HepG2 (cell line): ENCODE results near the gene MSRB2. TPM values are rescaled to one million over a fixed set of nuclear protein-coding genes. Genes with fewer than 3 reads are reported as not detected.

Experiments
- ATF7 ChIP-seq, 2 experiments: fragments of 450-650 bp in 1 of 2; sonication (generic) in 1 of 2; formaldehyde crosslinking in 1 of 2; IDR thresholded peaks; 2 replicates each; pipeline versions ENCODE4 v1.4.0 to v1.6.1; 2016 to 2020; ENCODE audit warnings: antibody characterized with exemption in 1 of 2, mild to moderate bottlenecking in 1 of 2, missing genetic modification reagents in 1 of 2
- DPF2 ChIP-seq: sonication (generic); formaldehyde crosslinking; IDR thresholded peaks from 2 replicates; pipeline ENCODE4 v1.4.0; 2020; ENCODE audit warnings: mild to moderate bottlenecking, low read depth, missing genetic modification reagents, borderline replicate concordance
- ISL2 ChIP-seq: sonication (generic); formaldehyde crosslinking; IDR thresholded peaks from 2 replicates; pipeline ENCODE4 v1.5.0; 2020; ENCODE audit warnings: missing genetic modification reagents
- KDM3A ChIP-seq: IDR thresholded peaks from 2 replicates; pipeline ENCODE4 v1.6.1; 2018; ENCODE audit warnings: low read depth, missing compliant biosample characterization
- KLF16 ChIP-seq, 2 experiments: sonication (generic) in 1 of 2; formaldehyde crosslinking in 1 of 2; IDR thresholded peaks; 2 replicates each; pipeline versions ENCODE4 v1.6.1 to v1.8.0; 2016 to 2023; ENCODE audit warnings: missing genetic modification reagents in 2 of 2, missing compliant biosample characterization in 1 of 2
- MTF2 ChIP-seq: sonication (generic); formaldehyde crosslinking; IDR thresholded peaks from 2 replicates; pipeline ENCODE4 v1.5.0; 2020; ENCODE audit warnings: missing genetic modification reagents, borderline replicate concordance
- NCOA1 ChIP-seq: sonication (generic); formaldehyde crosslinking; IDR thresholded peaks from 2 replicates; pipeline ENCODE4 v1.9.0; 2021; ENCODE audit warnings: missing genetic modification reagents
- PHF8 ChIP-seq: sonication (generic); formaldehyde crosslinking; IDR thresholded peaks from 2 replicates; pipeline ENCODE4 v1.5.0; 2020; ENCODE audit warnings: missing genetic modification reagents
- SNAI1 ChIP-seq: sonication (generic); formaldehyde crosslinking; IDR thresholded peaks from 2 replicates; pipeline ENCODE4 v1.5.0; 2020; ENCODE audit warnings: mild to moderate bottlenecking, missing genetic modification reagents, borderline replicate concordance
- SP2 ChIP-seq: sonication (generic); formaldehyde crosslinking; IDR thresholded peaks from 2 replicates; pipeline ENCODE4 v1.5.1; 2020; ENCODE audit warnings: mild to moderate bottlenecking, missing genetic modification reagents
- YY1 ChIP-seq: IDR thresholded peaks from 2 replicates; pipeline ENCODE4 v1.6.1; 2011; ENCODE audit warnings: low read length, low read depth, moderate library complexity, mild to moderate bottlenecking; ENCODE audit not compliant: insufficient read depth, insufficient replicate concordance
- ZFY ChIP-seq: sonication (generic); formaldehyde crosslinking; IDR thresholded peaks from 2 replicates; pipeline ENCODE4 v1.4.0; 2020; ENCODE audit warnings: missing genetic modification reagents
- ZNF329 ChIP-seq: sonication (generic); formaldehyde crosslinking; IDR thresholded peaks from 2 replicates; pipeline ENCODE4 v1.9.0; 2021; ENCODE audit warnings: low read depth, mild to moderate bottlenecking, missing genetic modification reagents
- ZNF383 ChIP-seq: sonication (generic); formaldehyde crosslinking; IDR thresholded peaks from 2 replicates; pipeline ENCODE4 v1.4.0; 2020; ENCODE audit warnings: missing genetic modification reagents, mild to moderate bottlenecking, borderline replicate concordance
- ZNF564 ChIP-seq: sonication (generic); formaldehyde crosslinking; IDR thresholded peaks from 2 replicates; pipeline ENCODE4 v1.8.1; 2023; ENCODE audit warnings: mild to moderate bottlenecking, missing genetic modification reagents
- ZNF768 ChIP-seq: sonication (generic); formaldehyde crosslinking; IDR thresholded peaks from 2 replicates; pipeline ENCODE4 v1.4.0; 2020; ENCODE audit warnings: missing genetic modification reagents
- polyA plus RNA-seq, 8 experiments: library from polyadenylated mRNA; depleted of rRNA in 3 of 8; stranded (reverse) in 7 of 8; unstranded in 1 of 8; fragments of >200 nt; fragmentation: Illumina TruSeq in 4 of 8; extraction: Trizol in 4 of 8; gene quantifications; 2 replicates each; pipeline versions ENCODE4 v1.2.1 to v1.2.3, GENCODE V29; 2011 to 2016; ENCODE audit warnings: low read depth in 4 of 8, missing spikeins in 1 of 8, mixed read lengths in 1 of 8; ENCODE audit not compliant: insufficient read depth in 1 of 8
- total RNA-seq, 5 experiments: library from RNA; depleted of rRNA; stranded (reverse); fragments of >200 nt; fragmentation: Illumina TruSeq; extraction: Trizol; gene quantifications; 2 replicates each; pipeline ENCODE4 v1.2.3, GENCODE V29; 2016; ENCODE audit warnings: low read depth in 1 of 5
- TF ChIP-seq, protein P1 (sequence below), 2 experiments: IDR thresholded peaks; 2 replicates each; pipeline ENCODE4 v1.6.1; 2011 to 2012; ENCODE audit warnings: low read length in 2 of 2, borderline replicate concordance in 1 of 2, low read depth in 1 of 2, mild to moderate bottlenecking in 1 of 2, moderate library complexity in 1 of 2
- TF ChIP-seq, protein P2 (sequence below): sonication (generic); formaldehyde crosslinking; conservative IDR thresholded peaks from 2 replicates; pipeline ENCODE4 v1.5.0; 2020; ENCODE audit warnings: missing genetic modification reagents
- TF ChIP-seq, protein P3 (sequence below): sonication (generic); formaldehyde crosslinking; IDR thresholded peaks from 2 replicates; pipeline ENCODE4 v1.9.0; 2021; ENCODE audit warnings: missing genetic modification reagents, mild to moderate bottlenecking, borderline replicate concordance
- TF ChIP-seq, protein P4 (sequence below): sonication (generic); formaldehyde crosslinking; IDR thresholded peaks from 2 replicates; pipeline ENCODE4 v1.8.0; 2022; ENCODE audit warnings: missing genetic modification reagents, low read depth, mild to moderate bottlenecking, borderline replicate concordance
- TF ChIP-seq, protein P5 (sequence below): sonication (generic); formaldehyde crosslinking; IDR thresholded peaks from 2 replicates; pipeline ENCODE4 v1.4.0; 2020; ENCODE audit warnings: mild to moderate bottlenecking, missing genetic modification reagents

The MSRB2 gene
- total and polyA plus RNA-seq, 2 of the 13 experiments (the other 11 are each of a cell fraction or from before 2014, with no cell fraction given) = 8.3 to 22.1 TPM

DNA sequence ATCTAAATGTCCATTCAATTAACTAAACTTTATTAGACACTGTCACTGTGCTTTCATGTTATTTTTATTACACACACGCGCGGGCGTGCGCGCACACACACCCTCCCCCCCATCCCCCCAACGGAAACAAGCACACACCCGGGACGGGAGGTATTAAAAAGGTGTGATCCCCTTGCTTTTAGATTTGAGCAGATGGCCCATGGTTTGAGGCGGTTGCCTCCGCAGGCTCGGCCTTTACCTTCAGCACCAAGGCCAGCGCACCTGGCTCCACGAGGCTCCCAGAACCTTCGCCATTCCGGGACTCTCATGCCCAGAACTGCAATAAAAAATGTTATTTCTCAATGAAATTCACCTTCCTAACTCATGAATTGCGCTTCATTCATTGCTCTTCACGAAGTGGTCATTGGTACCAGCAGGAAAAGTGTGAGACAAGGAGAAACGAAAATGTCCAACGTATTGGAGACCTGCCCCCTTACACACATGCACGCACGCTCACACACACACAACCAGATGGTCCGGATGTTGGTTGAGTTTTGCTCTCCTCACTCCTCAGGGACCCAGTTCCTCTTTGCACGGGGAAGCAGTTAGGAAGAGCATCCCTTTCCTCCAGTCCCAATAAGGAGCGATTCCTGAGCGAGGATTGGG is 76.0 kb downstream of the MSRB2 start (continued):
- no peak for TF ChIP-seq DPF2 (CRISPR knock-in tag)
- no peak for TF ChIP-seq ZFY
- no peak for TF ChIP-seq SP2 (CRISPR knock-in tag)
- TF ChIP-seq MTF2 = no peak
- TF ChIP-seq ZNF383 (CRISPR knock-in tag) = no peak
- TF ChIP-seq ZNF329 (CRISPR knock-in tag) = no peak
- TF ChIP-seq, protein P1, sequence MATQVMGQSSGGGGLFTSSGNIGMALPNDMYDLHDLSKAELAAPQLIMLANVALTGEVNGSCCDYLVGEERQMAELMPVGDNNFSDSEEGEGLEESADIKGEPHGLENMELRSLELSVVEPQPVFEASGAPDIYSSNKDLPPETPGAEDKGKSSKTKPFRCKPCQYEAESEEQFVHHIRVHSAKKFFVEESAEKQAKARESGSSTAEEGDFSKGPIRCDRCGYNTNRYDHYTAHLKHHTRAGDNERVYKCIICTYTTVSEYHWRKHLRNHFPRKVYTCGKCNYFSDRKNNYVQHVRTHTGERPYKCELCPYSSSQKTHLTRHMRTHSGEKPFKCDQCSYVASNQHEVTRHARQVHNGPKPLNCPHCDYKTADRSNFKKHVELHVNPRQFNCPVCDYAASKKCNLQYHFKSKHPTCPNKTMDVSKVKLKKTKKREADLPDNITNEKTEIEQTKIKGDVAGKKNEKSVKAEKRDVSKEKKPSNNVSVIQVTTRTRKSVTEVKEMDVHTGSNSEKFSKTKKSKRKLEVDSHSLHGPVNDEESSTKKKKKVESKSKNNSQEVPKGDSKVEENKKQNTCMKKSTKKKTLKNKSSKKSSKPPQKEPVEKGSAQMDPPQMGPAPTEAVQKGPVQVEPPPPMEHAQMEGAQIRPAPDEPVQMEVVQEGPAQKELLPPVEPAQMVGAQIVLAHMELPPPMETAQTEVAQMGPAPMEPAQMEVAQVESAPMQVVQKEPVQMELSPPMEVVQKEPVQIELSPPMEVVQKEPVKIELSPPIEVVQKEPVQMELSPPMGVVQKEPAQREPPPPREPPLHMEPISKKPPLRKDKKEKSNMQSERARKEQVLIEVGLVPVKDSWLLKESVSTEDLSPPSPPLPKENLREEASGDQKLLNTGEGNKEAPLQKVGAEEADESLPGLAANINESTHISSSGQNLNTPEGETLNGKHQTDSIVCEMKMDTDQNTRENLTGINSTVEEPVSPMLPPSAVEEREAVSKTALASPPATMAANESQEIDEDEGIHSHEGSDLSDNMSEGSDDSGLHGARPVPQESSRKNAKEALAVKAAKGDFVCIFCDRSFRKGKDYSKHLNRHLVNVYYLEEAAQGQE (IDR thresholded peaks at IDR 0.05; ENCODE audit: borderline replicate concordance in 1 of 2, low read depth in 1 of 2, low read length in 2 of 2) = peak; percentile 73 to 97
- no peak for TF ChIP-seq ZNF564 (CRISPR knock-in tag)
- TF ChIP-seq YY1 = no peak
- no peak for TF ChIP-seq NCOA1 (CRISPR knock-in tag)
- TF ChIP-seq, protein P2, sequence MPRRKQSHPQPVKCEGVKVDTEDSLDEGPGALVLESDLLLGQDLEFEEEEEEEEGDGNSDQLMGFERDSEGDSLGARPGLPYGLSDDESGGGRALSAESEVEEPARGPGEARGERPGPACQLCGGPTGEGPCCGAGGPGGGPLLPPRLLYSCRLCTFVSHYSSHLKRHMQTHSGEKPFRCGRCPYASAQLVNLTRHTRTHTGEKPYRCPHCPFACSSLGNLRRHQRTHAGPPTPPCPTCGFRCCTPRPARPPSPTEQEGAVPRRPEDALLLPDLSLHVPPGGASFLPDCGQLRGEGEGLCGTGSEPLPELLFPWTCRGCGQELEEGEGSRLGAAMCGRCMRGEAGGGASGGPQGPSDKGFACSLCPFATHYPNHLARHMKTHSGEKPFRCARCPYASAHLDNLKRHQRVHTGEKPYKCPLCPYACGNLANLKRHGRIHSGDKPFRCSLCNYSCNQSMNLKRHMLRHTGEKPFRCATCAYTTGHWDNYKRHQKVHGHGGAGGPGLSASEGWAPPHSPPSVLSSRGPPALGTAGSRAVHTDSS (CRISPR knock-in tag) = no peak
- no peak for TF ChIP-seq SNAI1
- no peak for TF ChIP-seq ISL2 (CRISPR knock-in tag)
- TF ChIP-seq, protein P3, sequence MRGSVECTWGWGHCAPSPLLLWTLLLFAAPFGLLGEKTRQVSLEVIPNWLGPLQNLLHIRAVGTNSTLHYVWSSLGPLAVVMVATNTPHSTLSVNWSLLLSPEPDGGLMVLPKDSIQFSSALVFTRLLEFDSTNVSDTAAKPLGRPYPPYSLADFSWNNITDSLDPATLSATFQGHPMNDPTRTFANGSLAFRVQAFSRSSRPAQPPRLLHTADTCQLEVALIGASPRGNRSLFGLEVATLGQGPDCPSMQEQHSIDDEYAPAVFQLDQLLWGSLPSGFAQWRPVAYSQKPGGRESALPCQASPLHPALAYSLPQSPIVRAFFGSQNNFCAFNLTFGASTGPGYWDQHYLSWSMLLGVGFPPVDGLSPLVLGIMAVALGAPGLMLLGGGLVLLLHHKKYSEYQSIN (CRISPR knock-in tag) = no peak
- TF ChIP-seq ATF7 (IDR thresholded peaks at IDR 0.05) = no peak
- no peak for TF ChIP-seq ATF7 (CRISPR knock-in tag; IDR thresholded peaks at IDR 0.05)
- TF ChIP-seq, protein P4, sequence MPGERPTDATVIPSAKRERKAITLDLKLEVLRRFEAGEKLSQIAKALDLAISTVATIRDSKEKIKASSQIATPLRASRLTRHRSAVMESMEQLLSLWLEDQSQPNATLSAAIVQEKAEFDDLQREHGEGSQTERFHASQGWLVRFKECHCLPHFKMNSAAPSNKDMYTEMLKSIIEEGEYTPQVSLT (CRISPR knock-in tag) = no peak
- peak; percentile 25; the same call in 1 of the 2 replicates for TF ChIP-seq ZNF768 (CRISPR knock-in tag)
- TF ChIP-seq KDM3A = no peak
- TF ChIP-seq, protein P5, sequence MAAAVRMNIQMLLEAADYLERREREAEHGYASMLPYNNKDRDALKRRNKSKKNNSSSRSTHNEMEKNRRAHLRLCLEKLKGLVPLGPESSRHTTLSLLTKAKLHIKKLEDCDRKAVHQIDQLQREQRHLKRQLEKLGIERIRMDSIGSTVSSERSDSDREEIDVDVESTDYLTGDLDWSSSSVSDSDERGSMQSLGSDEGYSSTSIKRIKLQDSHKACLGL = no peak
- peak in 1 of 2 experiments; percentile 61; a peak in 2 of 4 replicates for TF ChIP-seq KLF16 (CRISPR knock-in tag; IDR thresholded peaks at IDR 0.05)
- no peak for TF ChIP-seq PHF8 (CRISPR knock-in tag)
